HCT116 (cell line): ENCODE measurements around the gene CCDC70. TPM values are rescaled to one million over a fixed set of nuclear protein-coding genes. Genes with fewer than 3 reads are reported as not detected.

Experiments
- ATAC-seq: fragments of 200-7000 bp; cut with Tn5 transposase; 2 replicates; pipeline ENCODE4 v1.9.1; 2020; ENCODE audit warnings: mild to moderate bottlenecking, moderate library complexity
- BruUV-seq: library from RNA; stranded (reverse); fragments of 400-500 nt; replicated peaks from 2 replicates; lab custom pipeline; 2021; lab: Mats Ljungman, UMichigan
- CTCF ChIA-PET: fragments of 300-600 bp; sonication (Branson Sonifier 250); formaldehyde crosslinking; loops from one replicate; lab custom pipeline; 2021; ENCODE audit warnings: antibody characterized with exemption; lab: Charles Lee
- POLR2A ChIA-PET: fragments of 300-600, 350-600 bp; sonication (Branson Sonifier 250); formaldehyde crosslinking; loops from one replicate; lab custom pipeline; 2021; ENCODE audit warnings: antibody characterized with exemption; lab: Charles Lee
- RAD21 ChIA-PET, 2 experiments: fragments of 300-600 bp; sonication (Branson Sonifier 250); formaldehyde crosslinking; loops; one replicate each; lab custom pipeline; 2023; ENCODE audit warnings: low total read pairs in 2 of 2; ENCODE audit not compliant: uncharacterized antibody in 2 of 2, unreplicated experiment in 2 of 2, low non-redundant PET in 1 of 2; lab: Charles Lee
- DNase-seq: peaks from one replicate; pipeline ENCODE4 v3.0.0-alpha.2; 2010; ENCODE audit warnings: low read depth, low spot score
- H2AFZ ChIP-seq: fragments of 200-600 bp; shearing (Covaris generic), sonication (generic); 2 replicates; pipeline ENCODE4 v1.6.1; 2017; ENCODE audit warnings: low read depth, mixed run types, mixed read lengths, antibody characterized with exemption, low read length; ENCODE audit not compliant: poor library complexity, severe bottlenecking
- H3K27ac ChIP-seq: 2 replicates; pipeline ENCODE4 v1.5.1; 2012; ENCODE audit warnings: low read depth, low read length
- H3K27me3 ChIP-seq: fragments of 200-600 bp; sonication (generic); 2 replicates; pipeline ENCODE4 v1.6.1; 2016; ENCODE audit warnings: mixed run types, low read length, mixed read lengths; ENCODE audit not compliant: insufficient read depth
- H3K36me3 ChIP-seq, 2 experiments: fragments of 200-500 bp in 1 of 2; fragments of 200-600 bp in 1 of 2; sonication (Bioruptor generic) in 1 of 2; sonication (generic) in 1 of 2; 2 replicates each; pipeline versions ENCODE4 v1.5.1 to v1.6.1; 2014 to 2016; ENCODE audit warnings: low read length in 2 of 2, inconsistent platforms in 1 of 2, mixed read lengths in 1 of 2, mixed run types in 1 of 2; ENCODE audit not compliant: insufficient read depth in 2 of 2, control insufficient read depth in 1 of 2
- H3K4me1 ChIP-seq, 2 experiments: fragments of 200-600 bp in 1 of 2; sonication (generic) in 1 of 2; 2 replicates each; pipeline versions ENCODE4 v1.5.1 to v1.6.1; 2012 to 2017; ENCODE audit warnings: low read length in 2 of 2, inconsistent platforms in 1 of 2, mild to moderate bottlenecking in 1 of 2, mixed read lengths in 1 of 2, mixed run types in 1 of 2, moderate library complexity in 1 of 2; ENCODE audit not compliant: insufficient read depth in 2 of 2, control insufficient read depth in 1 of 2
- H3K4me2 ChIP-seq: fragments of 200-600 bp; sonication (generic); 2 replicates; pipeline ENCODE4 v1.6.1; 2017; ENCODE audit warnings: mixed run types, low read length, mixed read lengths
- H3K4me3 ChIP-seq, 2 experiments: fragments of 200-600 bp in 1 of 2; sonication (generic) in 1 of 2; replicated peaks in 1 of 2; 2 replicates each; pipeline ENCODE4 v1.5.1; 2011 to 2016; ENCODE audit warnings: low read length in 2 of 2, control low read depth in 1 of 2, low read depth in 1 of 2, mild to moderate bottlenecking in 1 of 2, mixed read lengths in 1 of 2, mixed run types in 1 of 2
- H3K79me2 ChIP-seq: fragments of 200-600 bp; sonication (generic); 2 replicates; pipeline ENCODE4 v1.6.1; 2017; ENCODE audit warnings: mild to moderate bottlenecking, mixed run types, low read length, moderate library complexity, mixed read lengths; ENCODE audit not compliant: insufficient read depth
- H3K9ac ChIP-seq: fragments of 200-600 bp; sonication (generic); 2 replicates; pipeline ENCODE4 v1.6.1; 2016; ENCODE audit warnings: low read length, mixed read lengths
- H3K9me2 ChIP-seq: fragments of 200-600 bp; sonication (generic), shearing (Covaris generic); 2 replicates; pipeline ENCODE4 v1.6.1; 2017; ENCODE audit warnings: mixed run types, mild to moderate bottlenecking, moderate library complexity; ENCODE audit not compliant: insufficient read depth
- H3K9me3 ChIP-seq, 2 experiments: fragments of 200-500 bp in 1 of 2; fragments of 200-600 bp in 1 of 2; sonication (Bioruptor generic) in 1 of 2; sonication (generic) in 1 of 2; 2 replicates each; pipeline ENCODE4 v1.6.1; 2014 to 2017; ENCODE audit warnings: low read length in 2 of 2, mixed read lengths in 2 of 2, inconsistent platforms in 1 of 2, low read depth in 1 of 2, mild to moderate bottlenecking in 1 of 2, mixed run types in 1 of 2, moderate library complexity in 1 of 2; ENCODE audit not compliant: control insufficient read depth in 1 of 2, insufficient read depth in 1 of 2
- H4K20me1 ChIP-seq: fragments of 200-600 bp; sonication (generic), shearing (Covaris generic); 2 replicates; pipeline ENCODE4 v1.6.1; 2017; ENCODE audit warnings: mixed run types, mild to moderate bottlenecking, moderate library complexity; ENCODE audit not compliant: insufficient read depth
- CBX3 ChIP-seq: IDR thresholded peaks from 2 replicates; pipeline ENCODE4 v1.6.1; 2012; ENCODE audit warnings: low read depth
- CEBPB ChIP-seq: IDR thresholded peaks from 2 replicates; pipeline ENCODE4 v1.6.1; 2012; ENCODE audit warnings: low read depth
- ELF1 ChIP-seq: IDR thresholded peaks from 2 replicates; pipeline ENCODE4 v1.6.1; 2012; ENCODE audit warnings: low read depth, borderline replicate concordance
- EZH2phosphoT487 ChIP-seq: fragments of 200-600 bp; IDR thresholded peaks from 2 replicates; pipeline ENCODE4 v1.6.1; 2018; ENCODE audit warnings: antibody characterized with exemption, borderline replicate concordance
- JUND ChIP-seq: IDR thresholded peaks from 2 replicates; pipeline ENCODE4 v1.6.1; 2012
- POLR2A ChIP-seq: IDR thresholded peaks from 2 replicates; pipeline ENCODE4 v1.7.0; 2011; ENCODE audit warnings: borderline replicate concordance; ENCODE audit not compliant: insufficient read depth, insufficient read length; ENCODE audit errors: extremely low read depth
- SIN3A ChIP-seq: IDR thresholded peaks from 2 replicates; pipeline ENCODE4 v1.6.1; 2012; ENCODE audit warnings: low read depth
- SP1 ChIP-seq: IDR thresholded peaks from 2 replicates; pipeline ENCODE4 v1.6.1; 2012; ENCODE audit warnings: low read depth
- ZFX ChIP-seq: fragments of 450-650 bp; IDR thresholded peaks from 2 replicates; pipeline ENCODE4 v1.6.1; 2017
- intact Hi-C: fragments of 100-400 bp; cut with micrococcal nuclease; formaldehyde crosslinking; loops from 2 replicates; pipeline ENCODE4 v1.10.0; 2022
- total RNA-seq: library from RNA; stranded (reverse); gene quantifications from one replicate; pipeline ENCODE4 v1.2.1, GENCODE V29; 2021; ENCODE audit not compliant: unreplicated experiment
- TF ChIP-seq, protein P1 (sequence below), 3 experiments: fragments of 200-600 bp in 1 of 3; sonication (generic) in 1 of 3; IDR thresholded peaks in 2 of 3; conservative IDR thresholded peaks in 1 of 3; 2 replicates each; pipeline ENCODE4 v1.5.1; 2012 to 2017; ENCODE audit warnings: low read depth in 2 of 3, low read length in 2 of 3, antibody characterized with exemption in 1 of 3, borderline replicate concordance in 1 of 3, control low read depth in 1 of 3, mild to moderate bottlenecking in 1 of 3, mixed read lengths in 1 of 3, mixed run types in 1 of 3, moderate library complexity in 1 of 3; ENCODE audit not compliant: insufficient read depth in 1 of 3
- TF ChIP-seq, protein P2 (sequence below): IDR thresholded peaks from 2 replicates; pipeline ENCODE4 v1.6.1; 2012; ENCODE audit warnings: low read depth

CCDC70 gene
- total RNA-seq, 1 experiment from 2014 or later: not detected

DNA sequence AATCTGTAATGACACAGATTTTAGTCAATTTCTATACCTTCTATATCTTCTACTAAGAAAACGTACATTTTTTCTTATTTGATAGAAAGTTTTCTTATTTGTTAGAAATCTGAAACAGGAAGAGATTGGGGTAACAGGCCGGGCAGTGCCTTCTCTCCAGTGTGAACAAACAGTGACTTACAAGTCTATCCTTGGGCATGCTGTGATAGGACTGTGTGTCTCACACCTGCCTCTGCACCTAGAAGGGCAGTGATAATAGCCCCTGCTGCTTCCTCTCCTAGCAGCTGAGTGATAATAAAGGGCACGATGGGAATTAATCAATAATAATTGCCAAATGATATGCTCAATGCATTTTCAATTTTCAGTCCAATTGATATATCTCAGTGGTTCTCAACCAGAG is 18.2 kb upstream of the CCDC70 start:
- H3K4me2 ChIP-seq: no peak overlapping the region
- H2AFZ ChIP-seq: no peak overlapping the region
- H3K9me3 ChIP-seq: no peaks in the 10 kb centered on the region
- H3K4me1 ChIP-seq: peaks cover 3 to 14% of the 10 kb centered on the region in 2 experiments; a peak in 3 of 4 replicates
- no peaks in the 10 kb centered on the region for H3K79me2 ChIP-seq
- no peaks in the 10 kb centered on the region for H3K36me3 ChIP-seq
- no TSS peak for BruUV-seq
- ATAC-seq: no peak
- no peaks in the 10 kb centered on the region for H3K9me2 ChIP-seq
- CTCF ChIA-PET: no interaction called here
- H3K27me3 ChIP-seq: no peaks in the 10 kb centered on the region
- no peak overlapping the region for H3K4me3 ChIP-seq
- RAD21 ChIA-PET: no interaction called here
- intact Hi-C loops: no loop called here
- no peak overlapping the region for H3K27ac ChIP-seq
- TF ChIP-seq, protein P1, sequence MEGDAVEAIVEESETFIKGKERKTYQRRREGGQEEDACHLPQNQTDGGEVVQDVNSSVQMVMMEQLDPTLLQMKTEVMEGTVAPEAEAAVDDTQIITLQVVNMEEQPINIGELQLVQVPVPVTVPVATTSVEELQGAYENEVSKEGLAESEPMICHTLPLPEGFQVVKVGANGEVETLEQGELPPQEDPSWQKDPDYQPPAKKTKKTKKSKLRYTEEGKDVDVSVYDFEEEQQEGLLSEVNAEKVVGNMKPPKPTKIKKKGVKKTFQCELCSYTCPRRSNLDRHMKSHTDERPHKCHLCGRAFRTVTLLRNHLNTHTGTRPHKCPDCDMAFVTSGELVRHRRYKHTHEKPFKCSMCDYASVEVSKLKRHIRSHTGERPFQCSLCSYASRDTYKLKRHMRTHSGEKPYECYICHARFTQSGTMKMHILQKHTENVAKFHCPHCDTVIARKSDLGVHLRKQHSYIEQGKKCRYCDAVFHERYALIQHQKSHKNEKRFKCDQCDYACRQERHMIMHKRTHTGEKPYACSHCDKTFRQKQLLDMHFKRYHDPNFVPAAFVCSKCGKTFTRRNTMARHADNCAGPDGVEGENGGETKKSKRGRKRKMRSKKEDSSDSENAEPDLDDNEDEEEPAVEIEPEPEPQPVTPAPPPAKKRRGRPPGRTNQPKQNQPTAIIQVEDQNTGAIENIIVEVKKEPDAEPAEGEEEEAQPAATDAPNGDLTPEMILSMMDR (IDR thresholded peaks at IDR 0.05 in 2 of 3, conservative IDR thresholded peaks at IDR 0.05 in 1 of 3; ENCODE audit: borderline replicate concordance in 1 of 3, insufficient read depth in 1 of 3, low read depth in 2 of 3, low read length in 2 of 3): no peak
- no peak for TF ChIP-seq CBX3
- TF ChIP-seq, all 23 proteins: peak for 0
- POLR2A ChIA-PET: no interaction called here
- Histone ChIP-seq H3K9ac (no peak overlapping the region), H4K20me1 (no peaks in the 10 kb centered on the region)
- no peak for DNase-seq

DNA sequence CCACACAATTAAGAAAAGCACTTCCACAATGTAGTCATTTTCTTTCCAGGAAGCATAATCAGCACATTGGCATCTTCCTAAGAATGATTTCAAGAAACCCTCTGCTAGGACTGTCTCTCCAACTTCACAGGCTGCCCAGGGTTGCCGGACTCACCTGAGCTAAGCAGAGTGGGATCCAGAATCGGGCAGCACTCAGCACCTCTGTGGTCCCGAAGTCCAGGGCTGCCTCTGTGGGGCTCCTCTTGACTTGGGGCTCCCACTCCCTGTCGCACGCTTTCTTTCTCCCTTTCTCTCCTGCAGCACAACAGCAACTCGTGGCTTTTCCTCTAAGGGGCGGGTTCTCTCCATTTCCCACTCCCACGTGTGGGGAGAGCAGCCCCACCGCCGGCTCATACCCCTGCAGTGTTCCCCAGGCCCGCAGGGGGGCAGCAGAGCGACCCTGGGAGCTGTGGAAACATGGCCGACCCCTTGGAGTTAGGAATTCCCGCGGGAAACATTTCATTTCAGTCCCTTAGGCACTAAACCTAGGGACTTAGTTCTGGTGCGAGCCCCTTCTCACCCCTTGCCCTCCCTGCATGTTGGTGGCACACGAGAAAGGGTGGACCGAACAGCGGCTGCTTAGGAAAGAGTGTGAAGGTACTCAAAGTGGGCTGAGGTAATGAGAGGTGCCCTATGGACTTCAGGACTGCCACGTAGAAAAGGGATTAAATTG is 16.8 kb upstream of the CCDC70 start, which contains the start of gene TMEM272:
Gene TMEM272, minus strand, starts transcription at position 316 of the 712 bp plus-strand sequence. CDS start 6,647 bp downstream, outside the sequence.
- ATAC-seq (peak; percentile 85), DNase-seq (peak; percentile 23)
- Histone ChIP-seq H3K4me3 (peak within 1 kb of the TSS in 1 of 2 experiments; percentile 34; a peak in 2 of 4 replicates), H3K9me3 (no peaks in the 10 kb centered on the region), H4K20me1 (no peaks in the 10 kb centered on the region), H3K4me1 (peaks cover 3 to 14% of the 10 kb centered on the region in 2 experiments; a peak in 3 of 4 replicates), H3K4me2 (peak within 1 kb of the TSS; percentile 69), H3K9me2 (no peaks in the 10 kb centered on the region), H3K9ac (peak within 1 kb of the TSS; percentile 27; the same call in 1 of the 2 replicates), H2AFZ (peak within 1 kb of the TSS; percentile 88), H3K27ac (no peak within 1 kb of the TSS), H3K79me2 (no peaks in the 10 kb centered on the region), H3K36me3 (no peaks in the 10 kb centered on the region), H3K27me3 (no peaks in the 10 kb centered on the region)
- intact Hi-C loops: loop anchor here (1.0 kb wide), 1 partner anchor 282 kb away; no protein-coding TSS in a partner anchor
- no TSS peak for BruUV-seq
- ChIA-PET RAD21 (no interaction called here), POLR2A (no interaction called here), CTCF (interaction anchor here (0.6 to 2.0 kb wide), 12 partner anchors 9 to 606 kb away, joined by 3 to 11 read pairs (median 4); partner anchors contain the start of gene VPS36)
- TF ChIP-seq ELF1: no peak
- no peak for TF ChIP-seq JUND
- no peak for TF ChIP-seq POLR2A
- TF ChIP-seq ZFX: no peak
- no peak for TF ChIP-seq EZH2phosphoT487
- TF ChIP-seq, protein P1 (IDR thresholded peaks at IDR 0.05 in 2 of 3, conservative IDR thresholded peaks at IDR 0.05 in 1 of 3; ENCODE audit: borderline replicate concordance in 1 of 3, insufficient read depth in 1 of 3, low read depth in 2 of 3, low read length in 2 of 3): peak; percentile 54 to 98 (median 92); a peak in 5 of 6 replicates
- TF ChIP-seq CEBPB: no peak
- no peak for TF ChIP-seq SP1
- TF ChIP-seq SIN3A: no peak
- TF ChIP-seq, protein P2, sequence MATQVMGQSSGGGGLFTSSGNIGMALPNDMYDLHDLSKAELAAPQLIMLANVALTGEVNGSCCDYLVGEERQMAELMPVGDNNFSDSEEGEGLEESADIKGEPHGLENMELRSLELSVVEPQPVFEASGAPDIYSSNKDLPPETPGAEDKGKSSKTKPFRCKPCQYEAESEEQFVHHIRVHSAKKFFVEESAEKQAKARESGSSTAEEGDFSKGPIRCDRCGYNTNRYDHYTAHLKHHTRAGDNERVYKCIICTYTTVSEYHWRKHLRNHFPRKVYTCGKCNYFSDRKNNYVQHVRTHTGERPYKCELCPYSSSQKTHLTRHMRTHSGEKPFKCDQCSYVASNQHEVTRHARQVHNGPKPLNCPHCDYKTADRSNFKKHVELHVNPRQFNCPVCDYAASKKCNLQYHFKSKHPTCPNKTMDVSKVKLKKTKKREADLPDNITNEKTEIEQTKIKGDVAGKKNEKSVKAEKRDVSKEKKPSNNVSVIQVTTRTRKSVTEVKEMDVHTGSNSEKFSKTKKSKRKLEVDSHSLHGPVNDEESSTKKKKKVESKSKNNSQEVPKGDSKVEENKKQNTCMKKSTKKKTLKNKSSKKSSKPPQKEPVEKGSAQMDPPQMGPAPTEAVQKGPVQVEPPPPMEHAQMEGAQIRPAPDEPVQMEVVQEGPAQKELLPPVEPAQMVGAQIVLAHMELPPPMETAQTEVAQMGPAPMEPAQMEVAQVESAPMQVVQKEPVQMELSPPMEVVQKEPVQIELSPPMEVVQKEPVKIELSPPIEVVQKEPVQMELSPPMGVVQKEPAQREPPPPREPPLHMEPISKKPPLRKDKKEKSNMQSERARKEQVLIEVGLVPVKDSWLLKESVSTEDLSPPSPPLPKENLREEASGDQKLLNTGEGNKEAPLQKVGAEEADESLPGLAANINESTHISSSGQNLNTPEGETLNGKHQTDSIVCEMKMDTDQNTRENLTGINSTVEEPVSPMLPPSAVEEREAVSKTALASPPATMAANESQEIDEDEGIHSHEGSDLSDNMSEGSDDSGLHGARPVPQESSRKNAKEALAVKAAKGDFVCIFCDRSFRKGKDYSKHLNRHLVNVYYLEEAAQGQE: no peak
